ENCODE results near the gene WDR47.
A peak's percentile ranks its signal among the peaks of the same experiment; 100 is the strongest.
"Not testable (repeated sequence)": the region's sequence is repeated elsewhere in the genome, so short reads cannot be mapped to it uniquely, and the experiment has no call there.

WDR47 gene

DNA sequence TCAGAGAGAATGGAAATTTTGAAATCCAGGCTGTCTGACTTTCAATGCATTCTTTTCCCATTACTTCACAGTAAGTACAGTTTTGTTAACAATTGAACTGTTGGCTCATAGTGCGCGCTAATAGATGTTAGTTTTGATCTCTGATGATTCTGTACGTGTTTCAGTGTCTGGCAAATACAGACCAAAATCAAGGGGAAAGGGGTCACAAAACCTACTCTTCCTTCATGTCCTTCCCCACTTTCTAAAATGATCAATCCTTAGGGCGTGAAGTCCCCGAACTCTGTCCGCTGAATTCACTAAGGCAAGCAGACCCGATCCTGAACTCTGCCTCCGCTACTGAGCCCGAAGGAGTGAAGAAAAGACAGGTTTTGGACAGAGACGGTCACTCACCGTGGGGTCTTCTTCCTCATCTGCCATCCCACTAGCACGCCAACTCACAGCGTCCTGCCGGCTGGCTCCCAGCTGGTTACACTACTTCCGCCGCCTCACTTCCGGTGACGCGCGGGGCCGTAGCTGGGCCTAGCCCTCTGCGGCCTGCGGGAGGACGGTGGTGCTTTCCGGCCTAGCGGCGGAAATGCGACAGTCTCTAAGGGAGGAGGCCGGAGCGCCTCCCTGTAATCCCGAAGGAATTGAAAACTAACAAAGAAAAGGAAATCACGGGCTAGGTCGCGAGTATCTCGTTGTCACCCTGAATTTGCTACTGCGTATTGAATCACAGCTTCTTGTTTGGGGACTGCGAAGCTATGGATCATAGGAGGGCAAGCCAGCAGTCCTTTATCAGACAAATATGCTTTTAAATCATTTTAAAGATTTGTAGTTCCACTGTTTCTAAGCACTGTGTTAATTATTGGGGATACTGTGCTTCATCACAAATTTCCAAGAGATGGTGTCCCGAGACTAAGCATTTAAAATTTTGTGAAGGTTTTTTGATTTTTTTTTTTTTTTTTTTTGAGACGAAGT is 33.9 kb upstream of the WDR47 start, which contains the start of gene TAF13:
TSS of gene TAF13 (minus strand) at position 473 of the 960 bp plus-strand sequence. CDS start at position 417, 56 bp downstream.
- DNase-seq: peak; percentile 92 to 93
- TF ChIP-seq GATA1 (IDR thresholded peaks at IDR 0.05; ENCODE audit: low read depth, low read length): no peak
- peak; percentile 99 for TF ChIP-seq POLR2A (IDR thresholded peaks at IDR 0.05; ENCODE audit: low read length)

DNA sequence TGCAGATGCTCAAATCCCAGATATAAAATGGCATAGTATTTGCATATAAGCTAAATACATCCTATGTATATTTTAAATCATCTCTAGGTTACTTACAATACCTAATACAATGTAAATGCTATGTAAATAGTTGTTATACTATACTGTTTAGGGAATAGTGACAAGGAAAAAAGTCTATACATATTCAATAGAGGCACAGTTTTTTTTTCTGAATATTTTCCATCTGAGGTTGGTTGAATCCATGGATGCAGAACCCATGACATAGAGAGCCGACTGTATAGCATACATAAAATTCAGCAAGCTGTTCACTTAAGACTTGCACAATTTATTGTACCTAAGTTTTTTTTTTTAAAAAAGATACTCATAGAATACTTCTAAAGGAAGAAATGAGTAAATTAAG is 27.4 kb upstream of the WDR47 start:
- no peak for TF ChIP-seq GATA1 (IDR thresholded peaks at IDR 0.05; ENCODE audit: low read depth, low read length)
- TF ChIP-seq POLR2A (IDR thresholded peaks at IDR 0.05; ENCODE audit: low read length): no peak
- no peak for DNase-seq

DNA sequence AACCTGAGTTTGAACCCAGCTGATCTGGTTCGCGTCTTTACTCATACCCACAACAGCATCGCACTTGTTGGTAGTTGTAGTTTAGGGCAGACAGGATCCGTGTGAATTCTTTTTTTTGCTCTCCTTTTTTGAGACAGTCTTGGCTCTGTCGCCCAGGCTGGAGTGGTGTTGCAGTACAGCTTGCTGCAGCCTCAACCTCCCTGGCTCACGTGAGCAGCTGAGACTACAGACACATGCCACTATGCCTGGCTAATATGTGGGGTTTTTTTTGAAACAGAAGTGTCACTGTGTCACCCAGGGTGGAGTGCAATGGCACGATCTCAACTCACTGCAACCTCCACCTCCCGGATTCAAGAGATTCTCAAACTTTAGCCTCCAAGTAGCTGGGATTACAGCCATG is 26.0 kb upstream of the WDR47 start:
- no peak for TF ChIP-seq POLR2A (IDR thresholded peaks at IDR 0.05; ENCODE audit: low read length)
- TF ChIP-seq GATA1 (IDR thresholded peaks at IDR 0.05; ENCODE audit: low read depth, low read length): no peak
- no peak for DNase-seq

DNA sequence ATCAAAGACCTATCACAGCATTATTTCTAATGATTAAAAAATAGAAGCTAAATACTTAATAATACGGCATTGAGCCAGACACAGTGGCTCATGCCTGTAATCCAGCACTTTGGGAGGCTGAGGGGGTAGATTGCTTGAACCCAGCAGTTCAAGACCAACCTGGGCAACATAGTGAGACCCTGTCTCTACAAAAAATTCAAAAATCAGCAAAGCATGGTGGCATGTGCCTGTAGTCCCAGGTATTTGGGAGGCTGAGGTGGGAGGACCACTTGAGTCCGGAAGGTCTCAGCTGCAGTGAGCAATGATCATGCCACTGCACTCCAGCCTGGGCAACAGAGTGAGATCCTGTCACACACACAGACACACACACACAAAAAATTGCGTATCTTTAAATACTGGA is 23.2 kb upstream of the WDR47 start:
- TF ChIP-seq POLR2A (IDR thresholded peaks at IDR 0.05; ENCODE audit: low read length) (no peak), GATA1 (IDR thresholded peaks at IDR 0.05; ENCODE audit: low read depth, low read length) (no peak)
- DNase-seq: no peak

DNA sequence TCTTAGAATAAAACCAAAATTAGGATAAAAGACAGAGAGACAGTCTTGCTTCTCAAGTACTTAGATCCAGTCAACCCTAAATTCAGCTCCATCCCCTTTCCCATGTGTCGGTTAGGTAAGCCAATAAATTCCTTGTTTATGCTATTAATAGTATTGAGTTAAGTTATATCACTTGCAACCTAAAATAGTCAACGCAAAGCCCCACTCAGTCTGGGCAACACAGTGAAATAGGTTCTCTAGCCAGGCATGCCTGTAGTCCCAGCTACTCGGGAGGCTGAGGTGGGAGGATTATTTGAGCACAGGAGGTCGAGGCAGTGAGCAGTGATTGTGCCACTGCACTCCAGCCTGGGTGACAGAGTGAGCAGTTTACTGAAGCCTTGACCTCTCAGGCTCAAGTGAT is 19.3 kb upstream of the WDR47 start:
- TF ChIP-seq GATA1 (IDR thresholded peaks at IDR 0.05; ENCODE audit: low read depth, low read length) (no peak), POLR2A (IDR thresholded peaks at IDR 0.05; ENCODE audit: low read length) (no peak)
- no peak for DNase-seq

DNA sequence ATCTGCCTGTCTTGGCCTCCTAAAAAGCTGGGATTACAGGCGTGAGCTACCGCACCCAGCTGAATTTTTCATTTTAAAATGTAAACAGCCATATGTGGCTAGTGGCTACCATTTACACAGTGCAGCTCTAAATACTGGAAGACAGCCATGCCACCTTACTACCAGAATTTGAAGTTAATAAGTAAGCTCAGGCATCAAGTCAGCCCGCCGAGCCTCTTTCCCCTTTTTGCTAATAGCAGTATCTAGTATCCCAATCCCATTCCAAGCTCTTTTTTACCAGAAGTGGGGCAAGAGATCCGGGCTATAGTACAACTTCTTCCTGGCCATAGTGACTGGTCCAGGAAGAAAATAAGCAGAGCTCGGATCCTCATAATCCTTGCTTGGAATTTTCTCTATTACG is 18.8 kb upstream of the WDR47 start:
- no peak for TF ChIP-seq POLR2A (IDR thresholded peaks at IDR 0.05; ENCODE audit: low read length)
- TF ChIP-seq GATA1 (IDR thresholded peaks at IDR 0.05; ENCODE audit: low read depth, low read length): no peak
- DNase-seq: no peak

DNA sequence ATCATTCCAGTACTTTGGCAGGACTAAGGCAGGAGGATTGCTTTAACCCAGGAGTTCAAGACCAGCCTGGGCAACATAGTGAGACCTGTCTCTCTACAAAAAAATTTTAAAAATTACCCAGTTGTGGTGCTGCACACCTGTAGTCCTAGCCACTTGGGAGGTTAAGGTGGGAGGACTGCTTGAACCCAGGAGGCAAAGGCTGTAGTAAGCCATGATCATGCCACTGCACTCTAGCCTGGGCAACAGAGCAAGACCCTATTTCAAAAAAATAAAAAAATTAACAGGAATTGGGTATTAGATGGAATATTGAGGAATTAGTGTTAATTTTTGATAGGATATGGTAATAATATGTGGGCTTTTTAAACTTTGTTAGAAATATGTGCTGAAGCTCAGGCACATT is 17.1 kb upstream of the WDR47 start:
- no peak for DNase-seq
- no peak for TF ChIP-seq POLR2A (IDR thresholded peaks at IDR 0.05; ENCODE audit: low read length)
- TF ChIP-seq GATA1 (IDR thresholded peaks at IDR 0.05; ENCODE audit: low read depth, low read length): no peak

DNA sequence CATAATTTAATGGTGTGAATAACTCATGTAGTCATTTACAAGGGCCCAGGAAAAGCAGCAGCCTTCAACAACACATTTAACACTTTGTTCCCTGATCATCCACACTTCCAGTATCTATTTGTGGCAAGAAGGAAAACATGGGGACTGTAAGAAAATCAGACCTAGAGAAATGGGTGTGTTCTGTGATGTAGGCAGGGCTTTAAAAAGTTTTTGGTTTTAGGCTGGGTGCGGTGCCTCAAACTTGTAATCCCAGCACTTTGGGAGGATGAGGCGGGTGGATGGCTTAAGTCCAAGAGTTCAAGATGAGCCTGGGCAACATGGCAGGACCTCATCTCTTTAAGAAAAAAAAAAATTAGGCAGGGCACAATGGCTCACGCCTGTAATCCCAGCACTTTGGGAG is 14.2 kb upstream of the WDR47 start:
- no peak for TF ChIP-seq POLR2A (IDR thresholded peaks at IDR 0.05; ENCODE audit: low read length)
- TF ChIP-seq GATA1 (IDR thresholded peaks at IDR 0.05; ENCODE audit: low read depth, low read length): no peak

DNA sequence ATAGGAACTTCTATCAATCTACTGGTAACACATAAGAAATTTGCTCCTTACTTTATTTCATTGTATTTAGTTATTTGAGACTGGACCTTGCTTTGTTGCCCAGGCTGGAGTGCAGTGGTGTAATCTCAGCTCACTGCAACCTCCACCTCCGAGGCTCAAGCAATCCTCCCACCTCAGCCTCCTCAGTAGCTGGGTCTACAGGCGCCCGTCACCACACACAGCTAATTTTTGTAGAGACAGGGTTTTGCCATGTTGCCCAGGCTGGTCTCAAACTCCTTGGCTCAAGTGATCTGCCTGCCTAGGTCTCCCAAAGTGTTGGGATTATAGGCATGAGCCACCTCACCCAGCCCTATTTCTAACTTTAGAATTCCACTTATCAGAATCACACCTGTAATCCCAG is 10.2 kb upstream of the WDR47 start:
- DNase-seq: not testable (repeated sequence)

More for the DNA sequence above, 14.2 kb upstream of the WDR47 start:
- DNase-seq: no peak

DNA sequence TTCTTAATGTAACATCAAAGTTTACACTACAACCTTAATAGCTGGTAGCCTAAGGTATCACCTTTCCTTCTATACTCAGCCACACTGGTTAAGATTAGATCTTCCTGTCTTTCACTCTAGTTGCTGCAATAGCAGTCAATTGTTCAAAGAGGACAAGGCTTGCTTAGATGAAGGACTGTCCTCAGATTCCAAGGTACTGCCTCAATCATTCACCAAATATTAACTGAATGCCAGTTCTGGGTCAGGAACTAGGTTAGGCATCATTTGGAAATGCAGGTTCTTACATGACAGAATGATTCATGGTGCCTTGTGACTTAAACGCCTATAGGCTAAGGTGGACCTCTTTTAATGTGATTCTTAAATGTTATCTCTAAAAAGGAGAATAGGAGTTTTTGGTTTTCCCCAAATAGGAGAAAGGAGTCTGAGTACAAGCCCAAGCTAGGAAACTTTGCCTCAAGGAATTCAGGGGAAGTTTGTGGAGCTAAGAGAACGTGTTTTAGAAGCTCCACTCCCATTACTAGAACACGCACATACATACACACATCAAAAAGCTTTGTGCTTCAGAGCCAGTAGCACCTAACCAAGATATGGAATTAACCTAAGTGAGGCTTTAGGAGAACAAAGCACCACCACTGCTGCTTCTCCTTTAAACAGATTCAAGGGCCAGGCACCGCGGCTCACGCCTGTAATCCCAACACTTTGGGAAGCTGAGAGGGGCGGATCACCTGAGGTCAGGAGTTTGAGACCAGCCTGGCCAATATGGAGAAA is 8.5 kb upstream of the WDR47 start:
- TF ChIP-seq GATA1 (IDR thresholded peaks at IDR 0.05; ENCODE audit: low read depth, low read length) (no peak), POLR2A (IDR thresholded peaks at IDR 0.05; ENCODE audit: low read length) (no peak)
- DNase-seq: no peak

DNA sequence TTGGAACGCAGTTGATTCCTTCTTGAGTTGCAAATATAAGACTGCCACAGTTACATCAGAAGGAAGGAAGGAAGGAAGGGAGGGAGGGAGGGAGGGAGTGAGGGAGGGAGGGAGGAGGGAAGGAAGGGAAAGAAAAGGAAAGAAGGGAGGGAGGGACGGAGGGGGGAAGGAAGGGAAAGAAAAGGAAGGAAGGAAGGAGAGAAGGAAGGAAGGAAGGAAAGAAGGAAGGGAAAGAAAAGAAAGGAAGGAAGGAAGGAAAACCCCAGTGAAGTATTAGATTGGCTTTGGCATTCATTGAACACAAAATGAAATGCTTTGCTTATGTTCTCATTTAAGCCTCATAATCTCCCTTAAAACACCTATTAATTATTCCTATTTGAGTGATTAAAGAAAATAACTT is 6.4 kb upstream of the WDR47 start:
- TF ChIP-seq POLR2A (IDR thresholded peaks at IDR 0.05; ENCODE audit: low read length) (no peak), GATA1 (IDR thresholded peaks at IDR 0.05; ENCODE audit: low read depth, low read length) (no peak)
- no peak for DNase-seq

DNA sequence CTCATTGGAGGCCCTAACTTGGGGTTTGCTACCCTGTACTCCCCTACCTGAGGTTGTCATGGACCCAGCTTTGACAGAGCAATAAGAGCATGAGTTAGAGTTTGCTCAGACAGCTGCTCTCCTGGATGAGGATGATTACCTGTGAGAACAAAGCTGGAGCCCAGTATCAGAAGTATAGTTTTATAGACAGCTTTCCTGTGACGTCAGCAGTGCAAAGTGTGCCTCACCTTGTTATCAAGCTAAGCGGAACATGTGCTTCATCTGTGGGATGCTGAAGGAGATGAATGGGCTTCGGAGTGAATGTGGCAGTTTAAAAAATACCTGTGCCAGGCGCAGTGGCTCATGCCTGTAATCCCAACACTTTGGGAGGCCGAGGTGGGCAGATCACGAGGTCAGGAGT is 5.4 kb upstream of the WDR47 start:
- TF ChIP-seq GATA1 (IDR thresholded peaks at IDR 0.05; ENCODE audit: low read depth, low read length) (no peak), POLR2A (IDR thresholded peaks at IDR 0.05; ENCODE audit: low read length) (no peak)
- no peak for DNase-seq

DNA sequence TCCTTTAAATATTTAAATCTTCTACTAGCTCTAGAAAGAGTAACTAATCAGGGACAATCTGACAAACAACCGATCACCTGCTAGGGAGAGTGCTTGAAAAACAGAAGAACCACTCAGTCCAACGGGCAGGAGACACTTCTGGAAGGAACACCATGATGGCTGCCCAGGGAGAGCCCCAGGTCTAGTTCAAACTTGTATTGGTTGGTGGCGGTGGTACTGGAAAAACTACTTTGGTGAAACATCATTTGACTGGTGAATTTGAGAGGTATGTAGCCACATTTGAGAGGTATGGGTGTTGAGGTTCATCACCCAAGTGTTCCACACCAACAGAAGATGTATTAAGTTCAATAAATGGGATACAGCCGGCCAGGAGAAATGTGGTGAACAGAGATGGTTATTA is 4.8 kb upstream of the WDR47 start:
- no peak for DNase-seq
- TF ChIP-seq POLR2A (IDR thresholded peaks at IDR 0.05; ENCODE audit: low read length) (no peak), GATA1 (IDR thresholded peaks at IDR 0.05; ENCODE audit: low read depth, low read length) (no peak)

DNA sequence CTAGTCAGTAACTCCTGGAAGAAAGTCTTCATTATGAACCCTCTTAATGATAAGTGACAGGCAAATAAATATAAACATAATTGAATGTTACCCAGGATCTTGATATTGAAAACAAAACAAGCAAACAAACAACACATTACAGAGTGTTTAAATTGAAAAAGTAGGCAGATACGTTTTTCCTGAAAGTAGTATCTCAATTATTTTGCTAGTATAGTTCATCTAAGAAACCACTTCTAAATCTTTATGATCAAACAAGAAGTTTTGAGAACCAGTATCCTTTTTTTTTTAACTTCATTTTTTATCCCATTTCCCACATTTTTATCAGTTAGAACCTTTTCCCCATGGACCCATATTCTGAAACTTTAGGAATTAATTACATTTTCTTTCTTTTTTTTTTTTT is 3.7 kb upstream of the WDR47 start:
- DNase-seq: no peak
- TF ChIP-seq POLR2A (IDR thresholded peaks at IDR 0.05; ENCODE audit: low read length): no peak
- TF ChIP-seq GATA1 (IDR thresholded peaks at IDR 0.05; ENCODE audit: low read depth, low read length): no peak

All from erythroblast (primary cell).